PC-9 (cell line): ENCODE data around the gene BAIAP3. TPM values are rescaled to one million over a fixed set of nuclear protein-coding genes. Genes with fewer than 3 reads are reported as not detected.

Source experiments
- BruUV-seq: library from RNA; stranded (reverse); fragments of 400-500 nt; replicated peaks from 2 replicates; lab custom pipeline; 2021; lab: Mats Ljungman, UMichigan
- CTCF ChIA-PET: fragments of 300-600 bp; sonication (Branson Sonifier 250); formaldehyde crosslinking; loops from one replicate; lab custom pipeline; 2022; ENCODE audit warnings: antibody characterized with exemption; lab: Charles Lee
- POLR2A ChIA-PET: fragments of 300-600 bp; sonication (Branson Sonifier 250); formaldehyde crosslinking; loops from one replicate; lab custom pipeline; 2022; ENCODE audit warnings: antibody characterized with exemption; ENCODE audit not compliant: unreplicated experiment; lab: Charles Lee
- DNase-seq, 2 experiments: peaks; one replicate each; pipeline versions ENCODE4 v3.0.0 to v3.0.0-alpha.2; 2015 to 2022; ENCODE audit warnings: mixed read lengths in 1 of 2
- H2AFZ ChIP-seq: fragments of 200-600 bp; sonication (generic); 2 replicates; pipeline ENCODE4 v1.8.1; 2017; ENCODE audit warnings: antibody characterized with exemption
- H3F3A ChIP-seq: fragments of 200-600 bp; sonication (generic); 2 replicates; pipeline ENCODE4 v1.8.1; 2017; ENCODE audit warnings: antibody characterized with exemption, mild to moderate bottlenecking, low read depth; ENCODE audit not compliant: insufficient read depth
- H3K27ac ChIP-seq: fragments of 200-600 bp; sonication (generic); 2 replicates; pipeline ENCODE4 v1.6.1; 2016; ENCODE audit warnings: mixed run types
- H3K27me3 ChIP-seq: fragments of 200-600 bp; sonication (generic); 2 replicates; pipeline ENCODE4 v1.6.1; 2016; ENCODE audit warnings: low read depth, mixed run types; ENCODE audit not compliant: insufficient read depth
- H3K36me3 ChIP-seq: fragments of 200-600 bp; sonication (generic); 2 replicates; pipeline ENCODE4 v1.6.1; 2016; ENCODE audit warnings: low read depth, mixed run types
- H3K4me1 ChIP-seq: fragments of 200-600 bp; sonication (generic); replicated peaks from 2 replicates; pipeline ENCODE4 v1.6.1; 2016; ENCODE audit warnings: mixed run types; ENCODE audit not compliant: insufficient read depth
- H3K4me2 ChIP-seq: fragments of 200-600 bp; sonication (generic); 2 replicates; pipeline ENCODE4 v1.6.1; 2017; ENCODE audit warnings: mixed run types
- H3K4me3 ChIP-seq: fragments of 200-600 bp; sonication (generic); 2 replicates; pipeline ENCODE4 v1.6.1; 2016; ENCODE audit warnings: mixed run types
- H3K79me2 ChIP-seq: fragments of 200-600 bp; sonication (generic); 2 replicates; pipeline ENCODE4 v1.6.1; 2017; ENCODE audit warnings: low read depth, mixed run types
- H3K9me2 ChIP-seq: fragments of 200-600 bp; sonication (generic); 2 replicates; pipeline ENCODE4 v1.8.1; 2017; ENCODE audit warnings: mild to moderate bottlenecking; ENCODE audit not compliant: insufficient read depth
- H3K9me3 ChIP-seq: fragments of 200-600 bp; sonication (generic); 2 replicates; pipeline ENCODE4 v1.8.1; 2016; ENCODE audit warnings: low read depth; ENCODE audit not compliant: insufficient read depth
- H4K20me1 ChIP-seq: fragments of 200-600 bp; sonication (generic); 2 replicates; pipeline ENCODE4 v1.8.1; 2017; ENCODE audit not compliant: insufficient read depth
- CTCF ChIP-seq: fragments of 200-600 bp; sonication (generic); conservative IDR thresholded peaks from 2 replicates; pipeline ENCODE4 v1.6.1; 2017; ENCODE audit warnings: mixed run types, antibody characterized with exemption, mild to moderate bottlenecking, moderate library complexity
- EZH2 ChIP-seq: fragments of 200-600 bp; sonication (generic); IDR thresholded peaks from 2 replicates; pipeline ENCODE4 v1.8.0; 2017; ENCODE audit warnings: antibody characterized with exemption, low read depth
- intact Hi-C: fragments of 100-400 bp; cut with micrococcal nuclease; formaldehyde crosslinking; loops from one replicate; pipeline ENCODE4 v1.10.0; 2022; ENCODE audit not compliant: unreplicated experiment
- total RNA-seq: library from RNA; stranded (reverse); gene quantifications from 2 replicates; pipeline ENCODE4 v1.2.3, GENCODE V29; 2021

Gene BAIAP3
- total RNA-seq, 1 experiment from 2014 or later, result 35.0 TPM

GRCh38 chr16:1338119-1338730 is 4.8 kb downstream of the BAIAP3 start:
- H3K9me2 ChIP-seq, result no peaks in the 10 kb centered on the region
- 0 out of 2 replicates have a peak, but pooled peaks cover 5% of the 10 kb centered on the region for H3K4me1 ChIP-seq
- no peaks in the 10 kb centered on the region for H3K36me3 ChIP-seq
- H3F3A ChIP-seq, result no peaks in the 10 kb centered on the region
- H4K20me1 ChIP-seq, result no peaks in the 10 kb centered on the region
- no peak overlapping the region for H3K27ac ChIP-seq
- H3K4me3 ChIP-seq, result no peak overlapping the region
- BruUV-seq, result no TSS peak
- intact Hi-C loops, result no loop called here
- H3K79me2 ChIP-seq, result no peaks in the 10 kb centered on the region
- no peak overlapping the region for H3K4me2 ChIP-seq
- no peak overlapping the region for H2AFZ ChIP-seq
- CTCF ChIA-PET, result no interaction called here
- peak in 1 of 2 experiments; percentile 48 for DNase-seq
- TF ChIP-seq CTCF (peak; percentile 70), EZH2 (no peak)
- POLR2A ChIA-PET, result interaction anchor here (0.6 kb wide), 1 partner anchor 9 kb away, joined by 4 read pairs; no protein-coding TSS in a partner anchor
- no peaks in the 10 kb centered on the region for H3K9me3 ChIP-seq
- H3K27me3 ChIP-seq, result no peaks in the 10 kb centered on the region

- Histone ChIP-seq H3K4me3 (no peak overlapping the region), H3F3A (0 out of 2 replicates have a peak, but pooled peaks cover 2% of the 10 kb centered on the region), H3K9me3 (no peaks in the 10 kb centered on the region), H3K9me2 (no peaks in the 10 kb centered on the region), H3K4me1 (0 out of 2 replicates have a peak, but pooled peaks cover 5% of the 10 kb centered on the region), H3K4me2 (no peak overlapping the region), H4K20me1 (no peaks in the 10 kb centered on the region), H3K79me2 (no peaks in the 10 kb centered on the region), H3K27ac (no peak overlapping the region), H3K36me3 (no peaks in the 10 kb centered on the region), H3K27me3 (no peaks in the 10 kb centered on the region), H2AFZ (no peak overlapping the region)
- POLR2A ChIA-PET, result no interaction called here
- intact Hi-C loops, result no loop called here
- CTCF ChIA-PET, result no interaction called here
- no peak for DNase-seq
- TF ChIP-seq CTCF (no peak), EZH2 (no peak)
- no TSS peak for BruUV-seq
Measured at GRCh38 chr16:1338855-1339675, 5.6 kb downstream of the BAIAP3 start.

- intact Hi-C loops, result no loop called here
- TF ChIP-seq CTCF (no peak), EZH2 (no peak)
- Histone ChIP-seq H2AFZ (no peak overlapping the region), H3K4me3 (no peak overlapping the region), H3K4me2 (no peak overlapping the region), H3K9me2 (no peaks in the 10 kb centered on the region), H3K27me3 (no peaks in the 10 kb centered on the region), H3F3A (0 out of 2 replicates have a peak, but pooled peaks cover 4% of the 10 kb centered on the region), H3K9me3 (no peaks in the 10 kb centered on the region), H4K20me1 (no peaks in the 10 kb centered on the region), H3K4me1 (0 out of 2 replicates have a peak, but pooled peaks cover 5% of the 10 kb centered on the region), H3K79me2 (no peaks in the 10 kb centered on the region), H3K36me3 (no peaks in the 10 kb centered on the region), H3K27ac (no peak overlapping the region)
- no peak for DNase-seq
- BruUV-seq, result no TSS peak
- ChIA-PET POLR2A (no interaction called here), CTCF (no interaction called here)
Measured at GRCh38 chr16:1340730-1341494, 7.5 kb downstream of the BAIAP3 start.
